GDM1 (cell line): ENCODE data around the gene RHD.
A peak's percentile ranks its signal among the peaks of the same experiment; 100 is the strongest.
"Not testable (repeated sequence)": the region's sequence is repeated elsewhere in the genome, so short reads cannot be mapped to it uniquely, and the experiment has no call there.

Experiments
- DNase-seq: peaks from one replicate; lab custom pipeline; 2025; lab: John Stamatoyannopoulos, UW

Gene RHD

DNA sequence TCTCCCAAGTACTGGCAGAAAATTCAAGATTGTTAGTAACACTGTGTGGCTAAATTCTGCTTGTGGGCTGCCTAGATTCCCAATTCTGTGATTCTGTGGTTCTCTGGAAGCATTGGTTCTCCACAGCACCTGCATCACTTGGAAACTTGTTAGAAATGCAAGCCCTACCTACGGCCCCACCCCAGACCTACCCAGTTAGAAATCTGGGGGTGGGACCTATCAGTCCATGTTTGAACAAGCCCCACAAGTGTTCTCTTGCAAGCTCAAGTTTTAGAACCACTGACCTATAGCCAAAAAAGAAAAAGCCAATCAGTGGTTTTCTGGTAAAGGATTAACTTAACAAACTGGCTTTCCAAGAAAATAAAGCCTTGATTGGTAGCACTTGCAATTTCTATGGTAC lies 35.9 kb downstream of the RHD start:
- DNase-seq, result not testable (repeated sequence)

DNA sequence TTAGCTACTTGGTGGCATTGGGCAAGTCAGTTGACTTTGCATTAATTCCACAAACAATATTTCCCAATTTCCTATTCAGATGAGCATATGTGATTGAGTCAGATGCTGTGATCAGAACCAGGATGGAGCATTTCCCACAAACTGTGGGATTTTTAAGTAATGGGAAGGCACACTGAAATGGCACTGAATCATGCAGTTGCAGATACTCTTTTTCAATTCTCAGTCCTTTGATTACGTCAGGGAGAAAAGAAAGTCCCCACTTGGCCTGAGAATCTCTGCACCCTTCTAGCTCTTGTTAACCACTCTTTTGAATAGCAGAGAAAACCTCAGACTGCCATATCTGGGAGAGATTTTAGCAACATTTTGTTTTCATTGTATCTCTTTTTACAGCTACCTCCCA lies 36.8 kb downstream of the RHD start:
- DNase-seq, result not testable (repeated sequence)

GRCh38 chr1:25309486-25309885 lies 37.2 kb downstream of the RHD start:
- DNase-seq, result not testable (repeated sequence)

DNA sequence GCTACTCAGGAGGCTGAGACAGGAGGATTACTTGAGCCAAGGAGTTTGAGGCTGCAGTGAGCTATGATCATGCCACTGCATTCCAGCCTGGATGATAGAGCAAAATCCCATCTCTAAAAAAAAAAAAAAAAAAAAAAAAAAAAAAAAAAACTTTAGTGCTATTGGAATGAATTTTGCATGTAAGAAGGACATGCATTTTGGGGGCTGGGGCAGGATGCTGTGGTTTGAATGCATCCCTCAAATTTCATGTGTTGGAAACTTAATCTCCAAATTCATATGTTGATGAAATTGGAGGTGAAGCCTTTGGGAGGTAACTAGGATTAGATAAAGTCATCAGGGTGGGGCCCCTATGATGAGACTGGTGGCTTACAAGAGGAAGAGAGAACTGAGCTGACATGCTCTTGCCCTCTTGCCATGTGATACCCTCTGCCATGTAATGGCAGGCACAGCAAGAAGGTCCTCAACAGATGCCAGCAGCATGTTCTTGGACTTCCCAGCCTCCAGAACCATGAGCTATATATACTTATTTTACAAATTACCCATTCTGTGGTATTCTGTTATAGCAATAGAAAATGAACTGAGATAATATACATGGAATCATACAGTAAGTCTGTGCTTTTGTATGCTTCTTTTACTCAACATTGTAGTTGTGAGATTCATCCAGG lies 40.6 kb downstream of the RHD start:
- DNase-seq, result not testable (repeated sequence)

- DNase-seq, result not testable (repeated sequence)
Measured at GRCh38 chr1:25320314-25320938, 48.1 kb downstream of the RHD start.

DNA sequence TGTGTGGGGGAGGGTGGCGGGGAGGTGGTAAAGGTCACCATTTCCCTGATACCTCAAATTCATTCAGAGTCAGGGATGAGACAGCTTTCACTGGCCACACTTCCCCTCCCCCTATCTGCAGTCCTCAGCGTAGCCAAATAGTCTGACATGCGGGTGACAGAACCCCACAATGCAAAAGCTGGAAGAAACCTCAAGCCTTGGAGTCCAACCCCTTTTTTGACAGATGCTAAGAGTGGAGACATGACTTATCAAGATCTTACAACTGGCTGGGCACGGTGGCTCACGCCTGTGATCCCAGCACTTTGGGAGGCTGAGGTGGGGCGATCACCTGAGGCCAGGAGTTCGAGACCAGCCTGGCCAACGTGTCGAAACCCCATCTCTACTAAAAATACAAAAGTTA lies 49.8 kb downstream of the RHD start:
- not testable (repeated sequence) for DNase-seq

- DNase-seq, result not testable (repeated sequence)
Measured at GRCh38 chr1:25324407-25324806, 52.1 kb downstream of the RHD start.

DNA sequence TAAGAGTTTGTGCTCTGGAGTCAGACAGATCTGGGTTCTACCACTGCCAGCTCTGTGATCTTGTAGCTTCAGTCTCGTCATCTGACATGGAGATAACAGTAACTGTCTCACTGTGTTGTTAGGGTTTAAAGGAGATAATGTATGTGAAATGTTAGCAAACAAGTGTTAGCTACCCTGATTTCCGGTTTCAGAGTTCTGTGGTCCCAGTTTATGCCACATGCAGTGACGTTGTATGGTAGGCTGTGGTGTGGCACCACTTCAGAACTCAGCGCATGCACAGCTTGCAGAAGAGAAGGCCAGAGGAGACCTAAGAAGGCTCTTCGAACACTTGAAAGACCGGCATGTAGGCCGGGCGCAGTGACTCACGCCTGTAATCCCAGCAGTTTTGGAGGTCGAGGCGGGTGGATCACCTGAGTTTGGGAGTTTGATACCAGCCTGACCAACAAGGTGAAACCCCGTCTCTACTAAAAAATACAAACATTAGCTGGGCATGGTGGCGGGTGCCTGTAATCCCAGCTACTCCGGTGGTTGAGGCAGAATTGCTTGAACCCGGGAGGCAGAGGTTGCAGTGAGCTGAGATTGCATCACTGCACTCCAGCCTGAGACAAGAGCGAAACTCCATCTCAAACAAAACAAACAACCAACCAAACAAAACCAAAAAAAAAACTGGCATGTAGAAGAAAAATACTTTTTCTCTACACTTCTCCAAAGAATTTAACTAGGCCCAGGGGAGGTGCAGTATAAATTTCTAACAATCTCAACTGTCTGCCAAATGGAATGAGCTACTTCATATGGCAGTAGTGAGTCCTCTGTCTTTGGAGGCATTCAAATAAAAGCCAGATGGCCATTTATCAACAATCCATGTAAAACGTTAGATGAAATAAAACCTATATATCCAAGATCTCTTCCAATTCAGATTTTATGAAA lies 55.8 kb downstream of the RHD start:
- not testable (repeated sequence) for DNase-seq

DNA sequence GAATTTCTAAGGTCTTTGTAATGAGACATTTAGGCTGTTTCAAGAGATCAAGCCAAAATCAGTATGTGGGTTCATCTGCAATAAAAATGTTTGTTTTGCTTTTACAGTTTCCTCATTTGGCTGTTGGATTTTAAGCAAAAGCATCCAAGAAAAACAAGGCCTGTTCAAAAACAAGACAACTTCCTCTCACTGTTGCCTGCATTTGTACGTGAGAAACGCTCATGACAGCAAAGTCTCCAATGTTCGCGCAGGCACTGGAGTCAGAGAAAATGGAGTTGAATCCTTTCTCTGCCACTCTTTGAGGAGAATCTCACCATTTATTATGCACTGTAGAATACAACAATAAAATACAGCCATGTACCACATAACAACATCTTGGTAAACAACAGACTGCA lies 56.5 kb downstream of the RHD start:
- not testable (repeated sequence) for DNase-seq

- not testable (repeated sequence) for DNase-seq
Measured at GRCh38 chr1:25329336-25329735, 57.0 kb downstream of the RHD start.

DNA sequence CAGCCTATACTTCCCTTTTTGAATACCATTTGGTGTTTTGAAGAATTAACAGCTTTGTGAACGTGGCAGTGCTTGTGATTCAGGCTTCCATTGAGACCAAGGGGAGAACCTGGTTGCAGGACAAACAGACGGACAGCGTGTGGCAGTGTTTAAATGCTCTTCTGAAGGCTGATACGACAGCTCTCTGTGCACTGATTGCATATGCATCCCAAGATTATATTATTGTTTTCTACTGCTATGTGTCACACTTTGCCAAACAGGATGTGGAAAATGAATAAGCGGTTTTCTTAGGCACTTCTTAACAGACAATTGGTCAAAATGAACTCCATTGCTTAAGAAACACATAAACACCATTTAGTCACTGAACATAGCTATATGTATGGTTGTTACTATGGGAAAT lies 57.6 kb downstream of the RHD start:
- not testable (repeated sequence) for DNase-seq

- not testable (repeated sequence) for DNase-seq
Measured at GRCh38 chr1:25336922-25337354, 64.6 kb downstream of the RHD start.

DNA sequence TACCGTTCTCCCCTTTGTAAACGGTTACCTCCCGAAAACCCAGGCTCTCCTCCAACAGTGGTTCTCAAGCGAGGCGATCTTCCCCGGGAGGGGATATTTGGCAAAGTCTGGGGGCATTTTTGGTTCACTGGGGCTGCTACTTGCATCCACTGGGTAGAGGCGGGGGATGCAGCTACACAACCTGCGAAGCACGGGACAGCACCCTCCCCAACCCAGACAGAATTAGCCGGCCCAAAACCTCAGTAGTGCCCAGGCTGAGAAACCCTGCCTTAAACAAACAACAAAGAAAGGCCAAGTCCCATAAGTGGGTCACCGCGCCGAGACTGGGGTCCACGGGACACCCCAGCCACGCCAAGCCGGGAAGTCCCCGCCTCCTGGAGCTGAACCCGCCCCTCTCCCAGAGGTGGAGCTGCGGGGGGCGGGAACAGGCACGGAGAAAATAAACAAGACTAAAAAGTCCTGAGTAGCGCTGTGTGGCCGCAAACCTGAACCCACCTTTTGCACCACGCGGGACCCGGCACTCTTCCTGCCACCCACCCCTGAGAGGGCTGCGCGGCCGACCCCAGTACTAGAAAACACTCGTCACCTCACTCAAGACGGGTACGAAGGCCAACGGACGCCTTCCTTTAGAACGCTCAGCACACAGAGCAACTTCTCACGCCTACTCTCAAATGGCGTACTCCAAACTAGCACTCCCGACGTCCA lies 65.3 kb downstream of the RHD start:
- not testable (repeated sequence) for DNase-seq

GRCh38 chr1:25338188-25338981 lies 66.1 kb downstream of the RHD start, which contains the start of gene TMEM50A:
Gene TMEM50A, plus strand, starts transcription at chr1:25338334. Its CDS starts 2,153 bp downstream, at chr1:25340487.
- DNase-seq, result peak; percentile 77

GRCh38 chr1:25338986-25339385 lies 66.7 kb downstream of the RHD start:
- no peak for DNase-seq

GRCh38 chr1:25341746-25342145 lies 69.4 kb downstream of the RHD start:
- no peak for DNase-seq

DNA sequence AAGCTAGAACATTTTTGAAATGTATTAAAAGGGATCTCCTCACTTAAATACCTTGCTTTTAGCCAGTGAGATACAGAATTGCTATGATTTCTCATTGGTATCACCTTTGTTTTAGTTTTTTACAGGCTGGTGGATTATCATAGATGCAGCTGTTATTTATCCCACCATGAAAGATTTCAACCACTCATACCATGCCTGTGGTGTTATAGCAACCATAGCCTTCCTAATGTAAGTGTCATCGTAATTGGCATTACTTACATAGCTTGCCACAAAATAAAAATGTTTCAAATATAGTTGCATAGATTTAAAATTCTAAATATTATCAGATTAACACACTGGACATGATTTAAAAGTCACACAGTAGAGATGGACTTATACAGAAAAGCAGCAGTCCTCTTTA lies 70.5 kb downstream of the RHD start:
- no peak for DNase-seq

DNA sequence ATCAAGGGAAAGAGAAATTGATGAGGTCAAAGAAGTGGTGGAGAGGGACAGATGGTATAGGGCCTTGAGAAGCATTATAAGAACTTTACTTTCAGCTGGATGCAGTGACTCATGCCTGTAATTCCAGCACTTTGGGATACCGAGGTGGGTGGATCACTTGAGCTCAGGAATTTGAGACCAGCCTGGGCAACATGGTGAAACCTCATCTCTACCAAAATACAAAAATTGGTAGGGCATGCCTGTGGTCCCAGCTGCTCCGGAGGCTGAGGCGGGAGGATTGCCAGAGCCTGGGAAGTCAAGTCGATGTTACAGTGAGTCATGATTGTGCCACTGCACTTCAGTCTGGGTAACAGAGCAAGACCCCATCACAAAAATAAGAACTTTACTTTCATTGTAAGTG lies 71.6 kb downstream of the RHD start:
- no peak for DNase-seq

- DNase-seq, result no peak
Measured at GRCh38 chr1:25347556-25347955, 75.2 kb downstream of the RHD start.

DNA sequence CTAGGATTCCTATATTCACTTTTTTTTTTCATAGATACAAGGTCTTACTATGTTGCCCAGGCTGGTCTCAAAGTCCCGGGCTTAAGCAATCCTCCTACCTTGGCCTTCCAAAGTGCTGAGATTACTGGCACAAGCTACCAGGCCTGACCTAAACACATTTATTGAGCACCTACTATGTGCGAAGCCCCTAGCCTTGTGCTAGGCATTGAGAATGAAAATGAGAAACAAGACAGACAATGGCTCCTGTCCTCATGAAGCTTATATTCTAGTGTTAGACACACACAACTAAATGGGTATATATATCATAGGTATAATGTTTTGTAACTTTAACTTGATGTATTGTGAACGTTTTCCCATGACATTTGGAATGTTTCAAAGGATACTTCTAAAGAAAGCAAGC lies 77.3 kb downstream of the RHD start:
- no peak for DNase-seq

DNA sequence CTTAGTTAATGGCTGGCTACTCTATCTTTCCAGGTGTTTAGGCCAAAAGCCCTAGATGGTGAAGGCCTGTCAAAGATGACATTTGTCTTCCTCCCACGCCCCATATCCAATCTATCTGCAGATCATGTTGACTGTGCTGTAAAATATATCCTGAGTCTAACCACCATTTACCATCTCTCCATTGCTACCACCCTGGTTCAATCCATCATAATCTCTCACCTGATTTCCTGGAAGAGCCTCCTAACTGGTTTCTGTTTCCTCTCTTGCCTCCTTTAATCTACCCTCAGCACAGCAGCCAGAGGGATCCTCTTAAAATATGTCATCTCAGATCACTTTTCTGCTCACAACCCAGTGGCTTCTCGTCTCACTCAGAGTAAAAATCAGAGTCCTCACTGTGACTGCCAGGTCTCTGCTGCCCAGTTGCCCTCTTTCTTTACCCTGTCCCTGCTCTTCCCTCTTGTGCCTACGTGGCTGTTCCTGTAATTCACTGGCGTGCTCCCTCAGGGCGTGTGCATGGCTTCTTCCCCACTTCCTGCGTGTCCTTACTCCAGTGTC lies 83.6 kb downstream of the RHD start:
- no peak for DNase-seq
